Activated T-cell treated with anti-CD3 and anti-CD28 coated beads for 48 hours (primary cell): ENCODE results near the gene TSPAN19.
A peak's percentile ranks its signal among the peaks of the same experiment; 100 is the strongest.
"Not testable (repeated sequence)": the region's sequence is repeated elsewhere in the genome, so short reads cannot be mapped to it uniquely, and the experiment has no call there.

Experiments
- DNase-seq: peaks from one replicate; pipeline ENCODE4 v3.0.0-alpha.2; 2020; ENCODE audit warnings: low read depth

The TSPAN19 gene

DNA sequence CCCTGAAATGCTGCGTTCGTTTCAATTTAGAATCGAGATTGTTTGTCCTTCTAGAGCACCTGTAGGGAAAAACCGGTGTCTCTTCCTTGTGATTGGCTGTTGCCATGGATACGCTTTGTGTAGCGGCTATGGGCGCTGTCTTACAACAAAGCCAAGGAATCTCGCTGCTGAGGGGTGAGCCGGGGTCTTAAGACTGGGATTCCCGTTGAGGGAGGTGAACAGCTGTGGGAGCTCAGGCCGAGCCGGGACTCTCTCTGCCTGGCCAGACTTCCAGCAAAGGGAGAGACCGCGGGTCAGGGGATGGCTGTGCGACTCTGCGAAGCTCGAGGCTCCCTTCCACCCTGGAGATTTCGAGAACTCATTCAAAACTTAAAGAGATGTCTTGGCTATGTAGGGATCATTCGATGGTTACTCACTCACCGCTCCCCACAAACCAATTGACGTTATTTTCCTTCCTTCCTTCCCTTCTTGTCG lies at the start of gene TSPAN19, which contains the start of gene LRRIQ1:
Gene TSPAN19, minus strand, starts transcription at position 44 of the 474 bp plus-strand sequence. CDS start 6,331 bp downstream, outside the sequence.
Gene LRRIQ1, plus strand, starts transcription at position 118 of the 474 bp plus-strand sequence. CDS start 1,826 bp downstream, outside the sequence.
- peak; percentile 15 for DNase-seq

DNA sequence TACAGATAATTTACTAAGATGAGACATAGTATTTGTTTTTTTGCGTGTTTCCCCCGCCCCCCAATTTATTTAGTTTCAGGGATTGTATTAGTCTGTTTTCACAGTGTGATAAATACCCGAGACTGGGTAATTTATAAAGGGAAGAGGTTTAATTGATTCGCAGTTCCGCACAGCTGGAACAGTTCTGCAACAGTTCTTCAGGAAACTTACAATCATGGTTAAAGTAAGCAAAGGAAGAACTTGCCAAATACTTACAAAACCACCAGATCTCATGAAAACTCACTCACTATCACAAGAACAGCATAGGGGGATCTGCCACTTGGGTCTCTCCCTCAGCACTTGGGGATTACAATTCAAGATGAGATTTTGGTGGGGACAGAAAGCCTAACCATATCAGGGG lies 49.0 kb upstream of the TSPAN19 start:
- no peak for DNase-seq

DNA sequence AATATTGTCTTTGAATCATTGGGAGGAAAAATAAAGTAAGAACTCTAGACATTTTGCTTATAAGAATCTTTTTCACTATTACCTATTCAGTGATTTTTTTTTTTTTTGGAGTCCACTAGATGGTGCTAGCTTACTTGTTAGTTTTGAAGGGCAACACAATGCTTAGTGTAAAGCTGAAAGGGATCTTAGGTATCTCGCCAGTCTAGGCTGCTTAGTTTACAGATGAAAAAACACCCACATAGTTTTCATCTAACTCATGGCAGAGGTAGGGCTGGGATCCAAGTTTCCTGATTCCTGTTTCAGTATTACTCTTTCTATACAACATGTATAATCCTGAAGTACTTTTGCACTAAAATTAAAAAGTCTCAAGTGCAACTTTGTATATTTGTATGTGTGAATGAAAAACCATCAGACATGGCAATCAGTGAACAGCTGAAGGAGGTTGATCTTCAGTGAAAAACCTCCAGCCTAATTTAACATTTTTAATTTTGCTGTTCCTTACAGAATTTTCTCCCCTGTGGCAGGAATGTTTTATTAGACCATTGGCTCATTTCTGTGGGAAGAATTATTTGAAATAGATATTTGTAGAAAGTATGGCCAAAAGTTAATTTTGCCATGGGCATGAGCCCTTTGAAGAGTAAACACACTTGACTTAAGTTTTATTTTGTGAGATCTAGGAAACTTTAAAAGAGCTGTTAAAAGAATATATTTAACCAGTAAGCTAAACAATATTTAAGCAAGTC lies 40.8 kb upstream of the TSPAN19 start:
- no peak for DNase-seq

DNA sequence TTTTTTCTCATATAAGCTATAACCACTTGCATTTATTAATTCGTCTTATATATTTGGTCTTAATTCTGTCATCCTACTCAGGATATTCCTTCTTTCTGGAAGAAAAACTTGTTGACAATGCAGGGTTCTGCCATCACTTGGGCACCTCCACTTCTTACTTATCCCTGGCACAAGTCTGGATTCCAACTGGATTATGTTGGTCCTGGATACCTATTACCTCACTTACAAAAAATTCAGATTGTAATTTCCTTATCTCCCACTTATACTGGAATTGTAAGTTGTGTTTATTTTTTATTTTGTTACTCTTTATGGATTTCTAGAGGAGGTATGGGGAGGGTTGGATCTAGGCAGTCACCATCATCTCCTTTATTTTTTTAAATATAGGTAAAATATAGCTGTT lies 36.7 kb upstream of the TSPAN19 start:
- no peak for DNase-seq

DNA sequence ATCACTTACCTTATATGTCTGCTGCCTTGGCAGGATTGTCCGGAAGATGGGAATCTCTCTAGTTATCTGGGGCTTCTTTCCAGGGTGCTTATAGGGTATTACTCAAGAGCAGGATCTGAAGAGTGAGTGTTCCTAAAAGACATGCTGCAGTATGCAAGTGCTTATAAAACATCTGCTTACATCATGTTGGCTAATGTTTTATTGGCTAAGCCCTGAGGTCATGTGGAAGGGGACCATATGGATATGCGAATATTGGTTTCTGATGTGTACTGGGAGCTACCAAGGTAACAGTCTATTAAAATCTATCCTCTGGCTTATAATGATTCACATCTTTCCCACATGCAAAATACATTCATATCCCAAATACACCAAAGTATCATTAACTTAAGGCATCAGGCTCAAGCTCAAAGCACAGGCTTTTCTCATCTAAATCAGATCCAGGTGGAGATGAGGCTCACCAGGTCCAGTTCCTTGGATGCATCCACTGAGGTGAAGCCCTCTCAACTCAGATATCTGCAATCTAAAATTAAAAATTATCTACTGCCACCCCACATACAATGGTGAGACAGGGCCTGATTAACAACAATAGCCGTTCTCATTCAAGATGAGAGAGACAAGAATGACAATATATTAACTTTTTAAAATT lies 29.9 kb upstream of the TSPAN19 start:
- DNase-seq: no peak

DNA sequence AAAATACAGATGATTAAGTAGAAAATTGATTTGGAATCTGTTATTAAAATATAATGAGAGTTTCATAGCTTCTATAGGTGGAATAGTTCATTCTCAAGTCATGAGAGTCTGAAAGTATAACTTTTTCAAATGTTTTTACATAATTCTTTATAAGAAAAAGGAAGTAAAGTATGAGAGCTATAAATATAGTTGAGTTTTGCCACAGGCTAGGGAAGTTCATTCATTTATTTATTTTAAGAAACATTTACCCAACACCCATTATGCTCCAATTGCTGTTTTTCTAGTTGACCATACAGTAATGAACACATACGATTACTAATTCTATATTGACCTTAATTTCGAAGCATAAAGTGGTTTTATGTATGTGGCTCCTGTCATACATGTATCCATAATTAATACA lies 24.8 kb upstream of the TSPAN19 start:
- DNase-seq: no peak

DNA sequence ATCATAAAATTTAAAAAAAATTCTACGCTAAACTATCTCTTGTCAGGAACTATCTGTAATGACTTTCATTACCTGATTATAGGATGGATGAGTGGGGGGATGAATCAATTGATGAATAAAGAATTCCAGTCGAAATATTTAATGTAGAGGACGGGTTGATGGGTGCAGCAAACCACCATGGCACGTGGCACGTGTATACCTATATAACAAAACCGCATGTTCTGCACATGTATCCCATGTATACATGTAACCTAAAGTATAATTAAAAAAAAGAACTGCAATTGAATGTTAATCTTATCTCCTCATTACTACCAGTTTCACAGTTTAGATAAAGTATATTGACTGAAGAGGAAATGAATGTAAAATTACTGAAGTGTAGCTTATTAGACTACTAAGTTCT lies 23.5 kb upstream of the TSPAN19 start:
- no peak for DNase-seq

DNA sequence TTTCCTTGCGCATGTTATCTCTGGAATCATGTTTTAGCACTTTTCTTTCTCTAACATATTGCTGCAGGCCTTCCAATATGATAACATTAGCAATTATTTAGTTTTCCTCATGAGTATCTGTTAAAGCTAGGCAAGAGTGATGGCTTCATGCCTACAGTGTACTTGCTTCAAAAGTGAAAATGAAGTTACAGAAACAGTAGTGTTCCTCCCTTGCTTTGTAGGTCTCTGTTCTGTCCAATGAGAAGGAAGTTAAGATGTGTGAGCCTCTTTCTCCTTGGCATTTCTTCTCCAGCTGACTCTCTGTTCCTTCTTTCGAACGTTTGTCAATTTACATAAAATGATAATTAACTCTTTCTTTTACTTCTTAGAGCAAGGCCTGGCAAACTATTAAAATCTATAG lies 22.3 kb upstream of the TSPAN19 start:
- DNase-seq: no peak

DNA sequence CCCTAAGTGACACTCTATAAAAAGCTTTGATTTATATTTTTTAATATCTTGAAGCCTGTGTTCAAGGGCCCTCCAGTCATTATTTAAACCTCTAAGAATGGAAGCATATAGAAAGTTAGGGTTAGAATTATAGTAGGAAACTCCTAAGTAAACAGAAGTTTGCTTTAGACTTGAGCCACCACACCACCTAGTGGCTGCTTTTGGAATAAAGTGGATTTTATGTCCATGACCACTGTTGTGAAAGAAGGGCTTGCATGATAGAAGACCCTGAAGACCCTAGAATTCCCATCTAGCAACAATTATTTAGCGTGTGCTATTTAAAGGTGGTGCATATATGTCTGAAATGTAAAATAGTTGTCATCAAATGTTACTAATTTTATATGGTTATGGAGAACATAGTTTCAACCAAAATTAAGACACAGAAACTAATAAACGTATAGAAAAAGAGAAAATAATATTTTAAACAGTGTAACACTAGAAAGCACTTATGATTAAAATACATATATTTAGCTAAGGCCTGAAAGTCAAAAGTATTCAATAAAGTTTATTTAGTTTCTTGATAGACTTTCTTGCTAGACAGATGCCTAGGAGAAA lies 21.4 kb upstream of the TSPAN19 start:
- DNase-seq: no peak

DNA sequence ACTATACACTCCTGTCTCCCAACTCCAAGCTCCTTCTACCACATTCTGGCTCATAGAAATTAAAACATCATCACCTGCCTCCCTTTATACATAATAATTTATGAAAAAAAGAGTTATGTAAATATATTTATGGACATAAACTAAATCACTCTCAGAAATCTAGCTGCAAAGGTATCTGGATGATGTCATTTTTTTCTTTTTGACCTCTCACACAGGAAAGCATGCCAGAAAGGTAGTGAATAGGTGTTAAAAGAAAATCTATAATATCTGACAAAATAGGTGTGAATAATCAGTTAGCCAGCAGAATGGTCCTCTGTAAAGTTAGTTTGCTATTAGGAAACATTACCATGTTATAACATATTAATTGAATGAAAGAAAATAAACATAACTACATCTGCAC lies 7.8 kb upstream of the TSPAN19 start:
- no peak for DNase-seq

DNA sequence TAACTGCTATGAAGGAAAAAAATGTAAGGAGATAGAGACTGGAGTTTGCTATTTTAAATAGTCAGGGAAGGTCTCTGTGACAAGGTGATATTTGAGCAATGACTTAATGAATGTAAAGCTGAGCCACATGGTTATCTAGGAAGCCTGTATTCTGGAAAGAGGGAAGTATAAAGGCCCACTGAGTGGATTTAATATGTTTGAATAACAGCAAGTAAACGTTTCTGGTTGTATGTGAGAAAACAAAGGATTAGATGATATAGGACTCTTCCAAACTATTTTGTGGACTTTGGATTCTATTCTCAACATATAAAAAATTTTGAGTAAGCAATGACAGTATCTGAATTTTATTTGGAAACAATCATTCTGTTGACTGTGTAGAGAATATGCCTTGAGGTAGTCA lies 5.3 kb upstream of the TSPAN19 start:
- DNase-seq: no peak

DNA sequence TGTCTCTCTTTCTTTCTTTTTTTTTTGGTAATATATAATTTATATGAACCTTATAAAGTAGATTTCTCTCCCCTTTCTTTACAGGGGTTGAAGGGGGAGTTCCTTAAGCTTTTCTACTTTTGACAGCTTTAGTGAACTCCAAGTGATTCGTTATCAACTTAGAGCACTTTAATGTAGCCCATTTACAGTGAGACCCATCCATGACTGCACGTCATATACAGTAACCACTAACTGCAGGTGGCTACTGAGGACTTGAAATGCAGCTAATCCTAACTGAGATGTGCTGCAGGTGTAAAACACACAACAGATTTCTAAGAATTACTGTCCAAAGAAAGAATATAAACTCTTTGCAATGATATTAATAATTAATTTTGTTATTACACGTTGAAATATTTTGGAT lies 656 bp upstream of the TSPAN19 start:
- no peak for DNase-seq

DNA sequence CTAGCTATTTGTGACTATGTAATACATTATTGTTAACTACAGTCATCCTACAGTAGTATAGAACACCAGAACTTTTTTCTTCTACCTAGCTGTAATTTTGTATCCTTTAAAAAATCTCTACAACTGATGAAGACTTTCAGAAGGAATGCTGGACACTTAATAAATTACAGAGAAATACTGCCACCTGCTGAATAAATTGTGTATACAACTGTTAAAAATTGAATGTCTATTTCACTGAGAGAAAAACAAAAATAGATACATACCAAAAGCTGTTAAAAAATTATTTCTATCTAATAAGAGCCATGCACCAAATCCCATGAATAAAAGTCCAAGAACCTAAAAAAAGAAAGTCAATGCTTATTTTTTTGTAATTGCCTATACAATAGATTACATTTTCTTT lies 6.6 kb downstream of the TSPAN19 start:
- DNase-seq: no peak

DNA sequence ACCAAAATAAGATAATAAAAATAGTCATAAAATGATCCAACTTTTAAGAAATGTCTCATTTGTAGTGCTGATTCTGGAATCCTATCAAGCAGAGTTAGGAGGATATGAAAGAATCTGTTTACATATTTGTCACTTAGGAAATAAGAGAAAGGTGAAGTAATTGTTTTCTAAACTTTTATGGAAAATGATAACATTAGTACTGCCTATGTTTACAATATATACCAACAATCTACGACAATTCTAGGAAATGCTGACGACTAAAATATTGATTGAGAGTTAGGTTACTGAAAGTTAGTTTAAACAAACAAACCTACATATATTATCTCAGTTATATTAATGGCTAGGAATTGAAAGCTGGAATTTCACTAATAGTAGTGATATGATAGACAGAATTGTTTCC lies 18.0 kb downstream of the TSPAN19 start:
- DNase-seq: no peak

DNA sequence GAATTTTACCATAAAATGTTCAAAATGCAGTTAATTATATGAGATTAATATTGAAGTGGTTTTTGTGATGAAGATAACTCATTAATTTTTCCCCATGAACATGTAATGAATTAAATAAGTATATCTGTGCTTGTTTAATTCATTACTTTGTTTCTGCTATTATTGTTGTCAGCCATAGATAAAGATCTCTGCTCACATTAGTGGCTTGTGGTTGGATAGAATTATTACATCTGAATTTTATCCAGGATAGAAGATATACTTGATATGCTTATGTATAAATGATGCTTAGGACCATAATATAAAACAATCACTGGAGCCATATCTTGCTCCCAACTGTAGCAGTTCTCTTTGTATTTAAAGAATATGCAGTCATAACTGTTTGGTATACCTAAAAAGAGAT lies 18.5 kb downstream of the TSPAN19 start:
- no peak for DNase-seq

DNA sequence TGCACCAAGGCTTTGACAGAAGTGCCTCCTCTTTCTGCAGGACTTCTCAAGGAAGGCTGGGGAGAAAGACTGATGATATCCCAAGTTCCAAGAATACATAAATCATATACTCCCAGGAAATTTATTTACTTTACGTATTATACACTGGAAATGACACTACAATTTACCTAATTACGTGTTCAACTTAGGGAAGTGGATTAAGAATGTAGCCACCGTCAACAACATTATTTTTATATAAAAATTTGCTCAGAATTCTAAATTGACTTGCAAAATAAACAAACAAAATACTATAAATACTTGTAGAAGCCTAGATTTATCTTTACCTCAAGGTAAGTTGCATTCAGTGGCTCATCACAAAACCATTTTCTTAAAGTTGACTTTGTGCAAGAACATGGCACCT lies 18.9 kb downstream of the TSPAN19 start:
- no peak for DNase-seq

DNA sequence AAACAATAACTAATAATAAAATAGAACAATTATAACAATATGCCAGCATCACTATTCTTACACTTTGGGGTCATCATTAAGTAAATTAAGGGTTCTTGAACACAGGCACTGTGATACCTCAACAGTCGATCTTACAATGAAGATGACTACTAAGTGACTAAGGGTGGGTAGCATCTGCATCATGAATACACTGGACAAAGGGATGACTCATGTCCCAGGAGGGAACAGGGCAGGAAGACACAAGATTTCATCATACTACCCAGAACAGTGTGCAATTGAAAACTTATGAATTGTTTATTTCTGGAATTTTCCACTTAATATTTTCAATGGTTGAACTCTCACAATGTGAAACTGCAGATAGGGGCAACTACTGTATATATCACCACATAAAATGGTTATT lies 19.7 kb downstream of the TSPAN19 start:
- DNase-seq: no peak

DNA sequence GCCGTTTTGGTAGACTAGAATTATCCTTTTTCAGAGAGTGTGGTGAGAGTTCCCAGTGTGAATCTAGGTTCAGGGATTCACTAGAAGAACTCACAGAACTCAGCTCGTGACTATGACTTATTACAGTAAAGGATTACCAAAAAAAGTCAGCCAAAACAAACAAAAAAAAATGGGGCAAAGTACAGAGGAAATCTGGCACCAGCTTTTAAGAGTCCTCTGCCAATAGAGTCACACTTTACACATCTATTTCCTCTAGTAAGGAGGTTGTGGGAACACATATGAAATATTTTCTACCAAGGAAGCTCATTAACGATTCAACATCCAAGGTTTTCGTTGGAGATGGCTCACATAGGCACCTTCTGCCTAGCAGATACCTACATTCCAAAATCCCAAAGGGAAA lies 28.2 kb downstream of the TSPAN19 start:
- no peak for DNase-seq

DNA sequence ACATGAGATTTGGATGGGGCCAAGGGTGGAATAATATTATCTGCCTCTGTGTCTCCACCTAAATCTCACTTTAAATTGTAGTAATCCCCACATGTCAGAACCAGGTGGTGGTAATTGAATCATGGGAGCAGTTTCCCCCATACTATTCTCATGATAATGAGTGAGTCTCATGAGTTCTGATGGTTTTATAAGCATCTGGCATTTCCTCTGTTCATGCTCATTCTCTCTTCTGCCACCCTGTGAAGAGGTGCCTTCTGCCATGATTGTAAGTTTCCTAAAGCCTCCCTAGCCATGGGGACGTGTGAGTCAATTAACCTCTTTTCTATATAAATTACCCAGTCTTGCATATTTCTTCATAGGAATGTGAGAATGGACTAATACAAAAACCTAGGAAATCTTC lies 29.9 kb downstream of the TSPAN19 start:
- no peak for DNase-seq

DNA sequence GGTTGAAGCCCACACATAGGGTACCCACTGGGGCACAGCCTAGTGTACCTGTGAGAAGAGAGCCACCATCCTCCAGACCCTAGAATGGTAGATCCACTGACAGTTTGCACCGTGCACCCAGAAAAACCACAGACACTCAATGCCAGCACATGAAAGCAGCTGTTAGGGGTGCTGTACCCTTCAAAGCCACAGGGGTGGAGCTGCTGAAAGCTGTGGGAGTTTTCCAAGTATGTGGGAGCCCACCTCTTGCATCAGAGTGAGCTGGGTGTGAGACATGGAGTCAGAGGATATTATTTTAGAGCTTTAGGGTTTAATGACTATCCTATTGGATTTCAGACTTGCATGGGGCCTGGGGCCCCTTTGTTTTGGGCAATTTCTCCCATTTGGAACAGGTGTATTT lies 30.5 kb downstream of the TSPAN19 start:
- DNase-seq: no peak

DNA sequence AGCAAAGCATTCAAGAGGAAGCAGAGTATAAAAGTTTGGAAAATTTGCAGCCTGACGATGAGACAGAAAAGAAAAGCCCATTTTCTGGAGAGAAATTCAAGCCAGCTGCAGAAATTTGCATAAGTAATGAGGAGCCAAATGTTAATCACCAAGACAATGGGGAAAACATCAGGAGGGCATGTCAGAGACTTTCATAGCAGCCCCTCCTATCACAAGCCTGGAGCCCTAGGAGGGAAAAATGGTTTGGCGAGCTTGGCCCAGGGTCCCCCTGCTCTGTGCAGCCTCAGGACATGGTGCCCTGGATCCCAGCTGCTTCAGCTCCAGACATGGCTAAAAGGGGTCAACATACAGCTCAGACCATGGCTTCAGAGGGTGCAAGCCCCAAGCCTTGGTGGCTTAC lies 31.0 kb downstream of the TSPAN19 start:
- not testable (repeated sequence) for DNase-seq

DNA sequence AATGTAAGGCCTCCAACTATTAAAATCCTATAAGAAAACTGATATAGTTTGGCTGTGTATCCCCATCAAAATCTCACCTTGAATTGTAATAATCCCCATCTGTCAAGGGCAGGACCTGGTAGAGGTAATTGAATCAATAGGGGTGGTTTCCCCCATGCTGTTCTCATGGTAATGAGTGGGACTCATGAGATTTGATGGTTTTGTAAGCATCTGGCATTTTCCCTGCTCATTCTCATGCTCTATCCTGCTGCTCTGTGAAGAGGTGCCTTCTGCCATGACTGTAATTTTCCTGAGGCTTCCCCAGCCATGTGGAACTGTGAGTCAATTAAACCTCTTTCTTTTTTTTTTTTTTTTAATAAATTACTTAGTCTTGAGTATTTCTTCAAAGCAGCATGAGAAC lies 31.9 kb downstream of the TSPAN19 start:
- no peak for DNase-seq

DNA sequence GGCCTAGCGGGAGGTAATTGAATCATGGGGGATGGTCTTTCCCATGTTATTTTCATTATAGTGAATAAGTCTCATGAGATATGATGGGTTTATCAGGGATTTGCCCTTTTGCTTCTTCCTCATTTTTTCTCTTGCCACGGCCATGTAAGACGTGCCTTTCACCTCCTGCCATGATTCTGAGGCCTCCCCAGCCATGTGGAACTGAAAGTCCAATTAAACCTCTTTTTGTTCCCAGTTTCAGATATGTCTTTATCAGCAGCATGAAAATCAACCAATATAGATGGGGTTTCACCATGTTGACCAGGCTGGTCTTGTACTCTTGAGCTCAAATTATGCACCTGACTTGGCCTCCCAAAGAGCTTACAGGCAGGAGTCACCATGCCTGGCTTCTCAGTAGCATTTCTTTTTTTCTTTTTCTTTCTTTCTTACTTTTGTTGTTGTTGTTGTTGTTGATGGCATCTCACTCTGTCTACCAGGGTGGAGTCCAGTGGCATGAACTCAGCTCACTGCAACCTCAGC lies 33.2 kb downstream of the TSPAN19 start:
- no peak for DNase-seq
